ENCODE data around the gene RPS15.

The RPS15 gene

DNA sequence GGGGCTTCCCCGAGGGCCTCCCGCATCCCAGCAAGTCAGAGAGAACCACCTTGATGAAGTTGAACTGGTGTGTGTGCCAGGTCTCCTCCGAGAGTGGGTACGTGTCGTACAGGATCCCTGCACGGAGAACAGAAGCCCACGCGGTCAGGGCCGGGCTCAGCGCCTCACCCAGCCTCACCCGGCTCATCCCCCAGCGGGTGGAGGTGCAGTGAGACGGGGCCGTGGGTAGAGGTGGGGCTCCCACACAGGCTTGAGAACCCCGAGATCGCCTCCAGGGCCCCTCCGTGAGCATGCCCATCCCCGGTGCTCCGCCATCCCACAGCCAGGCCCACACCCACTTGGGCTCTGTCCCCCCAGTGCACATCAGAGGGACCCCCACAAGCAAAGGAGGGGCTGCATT lies 39.1 kb upstream of the RPS15 start:
- Histone ChIP-seq H3K9me3 (ENCODE audit: low read length) (no peaks in the 10 kb centered on the region), H3K9ac (ENCODE audit: low read length) (no peak overlapping the region), H3K4me2 (ENCODE audit: low read length) (no peak overlapping the region), H3F3A (ENCODE audit: insufficient read depth, low read length) (no peaks in the 10 kb centered on the region), H3K9me2 (ENCODE audit: low read depth, low read length) (no peaks in the 10 kb centered on the region), H3K4me3 (ENCODE audit: low read depth, low read length, poor library complexity, severe bottlenecking) (no peak overlapping the region), H2AFZ (ENCODE audit: low read length) (no peak overlapping the region), H3K36me3 (ENCODE audit: insufficient read depth, low read length) (peaks cover 15% of the 10 kb centered on the region; the same call in 1 of the 2 replicates), H3K27me3 (ENCODE audit: insufficient read depth, low read length) (peaks cover 6% of the 10 kb centered on the region; the same call in 1 of the 2 replicates), H3K27ac (ENCODE audit: low read depth, low read length, poor library complexity, severe bottlenecking) (no peak overlapping the region), H3K79me2 (ENCODE audit: insufficient read depth, low read length) (no peaks in the 10 kb centered on the region), H4K20me1 (ENCODE audit: insufficient read depth, low read length) (no peaks in the 10 kb centered on the region), H3K4me1 (ENCODE audit: insufficient read depth, low read length, severe bottlenecking) (peaks cover 20% of the 10 kb centered on the region)
- no peak for TF ChIP-seq EZH2 (IDR thresholded peaks at IDR 0.05; ENCODE audit: borderline replicate concordance, low read length)
- TF ChIP-seq, protein P1, sequence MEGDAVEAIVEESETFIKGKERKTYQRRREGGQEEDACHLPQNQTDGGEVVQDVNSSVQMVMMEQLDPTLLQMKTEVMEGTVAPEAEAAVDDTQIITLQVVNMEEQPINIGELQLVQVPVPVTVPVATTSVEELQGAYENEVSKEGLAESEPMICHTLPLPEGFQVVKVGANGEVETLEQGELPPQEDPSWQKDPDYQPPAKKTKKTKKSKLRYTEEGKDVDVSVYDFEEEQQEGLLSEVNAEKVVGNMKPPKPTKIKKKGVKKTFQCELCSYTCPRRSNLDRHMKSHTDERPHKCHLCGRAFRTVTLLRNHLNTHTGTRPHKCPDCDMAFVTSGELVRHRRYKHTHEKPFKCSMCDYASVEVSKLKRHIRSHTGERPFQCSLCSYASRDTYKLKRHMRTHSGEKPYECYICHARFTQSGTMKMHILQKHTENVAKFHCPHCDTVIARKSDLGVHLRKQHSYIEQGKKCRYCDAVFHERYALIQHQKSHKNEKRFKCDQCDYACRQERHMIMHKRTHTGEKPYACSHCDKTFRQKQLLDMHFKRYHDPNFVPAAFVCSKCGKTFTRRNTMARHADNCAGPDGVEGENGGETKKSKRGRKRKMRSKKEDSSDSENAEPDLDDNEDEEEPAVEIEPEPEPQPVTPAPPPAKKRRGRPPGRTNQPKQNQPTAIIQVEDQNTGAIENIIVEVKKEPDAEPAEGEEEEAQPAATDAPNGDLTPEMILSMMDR (IDR thresholded peaks at IDR 0.05; ENCODE audit: low read length): no peak

DNA sequence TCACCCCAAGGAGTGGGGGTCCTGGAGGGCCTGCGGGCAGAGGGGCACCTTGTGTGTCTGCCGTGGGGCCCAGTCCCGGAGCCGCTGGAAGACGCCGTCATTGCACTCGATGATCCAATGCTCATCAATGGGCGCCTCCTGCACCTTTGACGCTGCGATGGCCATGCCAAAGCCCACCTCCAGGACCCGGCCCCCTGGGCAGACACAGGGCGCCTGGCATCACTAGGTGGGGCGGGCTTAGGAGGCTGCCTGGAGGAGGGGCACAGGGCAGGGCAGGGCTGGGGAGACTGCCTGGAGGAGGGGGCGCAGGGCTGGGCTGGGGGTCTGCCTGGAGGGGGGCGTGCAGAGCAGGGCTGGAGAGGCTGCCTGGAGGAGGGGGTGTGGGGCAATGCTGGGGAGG lies 38.5 kb upstream of the RPS15 start:
- no peaks in the 10 kb centered on the region for H3F3A ChIP-seq (ENCODE audit: insufficient read depth, low read length)
- no peak for TF ChIP-seq EZH2 (IDR thresholded peaks at IDR 0.05; ENCODE audit: borderline replicate concordance, low read length)
- TF ChIP-seq, protein P1 (IDR thresholded peaks at IDR 0.05; ENCODE audit: low read length): no peak
- H3K27me3 ChIP-seq (ENCODE audit: insufficient read depth, low read length): peaks cover 6% of the 10 kb centered on the region; the same call in 1 of the 2 replicates
- H3K79me2 ChIP-seq (ENCODE audit: insufficient read depth, low read length): no peaks in the 10 kb centered on the region
- H4K20me1 ChIP-seq (ENCODE audit: insufficient read depth, low read length): no peaks in the 10 kb centered on the region
- no peaks in the 10 kb centered on the region for H3K9me3 ChIP-seq (ENCODE audit: low read length)
- H3K9me2 ChIP-seq (ENCODE audit: low read depth, low read length): no peaks in the 10 kb centered on the region
- no peak overlapping the region for H3K4me3 ChIP-seq (ENCODE audit: low read depth, low read length, poor library complexity, severe bottlenecking)
- no peak overlapping the region for H3K27ac ChIP-seq (ENCODE audit: low read depth, low read length, poor library complexity, severe bottlenecking)
- H2AFZ ChIP-seq (ENCODE audit: low read length): no peak overlapping the region
- peaks cover 20% of the 10 kb centered on the region for H3K4me1 ChIP-seq (ENCODE audit: insufficient read depth, low read length, severe bottlenecking)
- H3K4me2 ChIP-seq (ENCODE audit: low read length): no peak overlapping the region
- peaks cover 10% of the 10 kb centered on the region; the same call in 1 of the 2 replicates for H3K36me3 ChIP-seq (ENCODE audit: insufficient read depth, low read length)
- H3K9ac ChIP-seq (ENCODE audit: low read length): no peak overlapping the region

DNA sequence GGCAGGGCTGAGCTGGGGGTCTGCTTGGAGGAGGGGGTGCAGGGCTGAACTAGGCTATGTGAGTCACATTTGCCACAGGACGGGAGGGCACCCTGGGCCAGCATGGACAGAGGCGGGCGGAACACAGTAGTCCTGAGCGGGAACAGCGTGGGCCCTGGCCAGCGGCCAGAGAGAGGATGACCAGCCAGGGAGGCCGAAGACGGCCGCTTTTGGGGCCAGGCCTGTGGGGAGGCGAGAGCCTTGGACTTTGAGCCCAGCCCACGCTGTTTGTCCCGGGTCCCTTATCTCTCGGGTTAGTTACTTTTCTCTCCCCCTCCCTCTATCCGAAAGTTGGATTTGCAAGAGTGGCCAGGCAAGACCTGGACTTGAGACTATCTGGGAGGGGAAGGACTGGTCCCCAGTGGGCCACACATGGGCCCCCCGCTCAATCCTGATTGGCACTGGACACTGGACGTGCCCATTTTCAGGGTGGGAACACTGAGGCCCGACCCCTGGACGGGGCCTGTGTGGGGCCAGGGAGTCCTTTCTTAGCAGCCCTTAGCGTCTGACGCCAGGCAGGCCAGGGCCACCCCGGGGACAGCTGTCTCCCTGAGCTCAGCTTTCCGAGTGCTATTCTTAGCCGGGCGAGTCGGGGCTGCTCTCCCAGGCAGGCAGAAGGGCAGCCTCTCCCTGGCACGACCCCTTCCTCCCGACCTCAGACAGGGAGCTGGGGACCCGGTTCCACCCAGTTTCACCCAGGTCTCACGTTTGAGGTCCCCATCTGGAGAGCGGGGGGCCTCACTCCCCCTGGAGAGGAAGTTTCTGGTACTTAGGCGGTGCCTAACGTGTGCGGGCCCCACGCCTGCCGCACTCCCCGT lies 37.7 kb upstream of the RPS15 start:
- Histone ChIP-seq H3K4me3 (ENCODE audit: low read depth, low read length, poor library complexity, severe bottlenecking) (peak overlapping the region; percentile 78), H3K9me3 (ENCODE audit: low read length) (no peaks in the 10 kb centered on the region), H3K27ac (ENCODE audit: low read depth, low read length, poor library complexity, severe bottlenecking) (no peak overlapping the region), H3K79me2 (ENCODE audit: insufficient read depth, low read length) (no peaks in the 10 kb centered on the region), H3K4me2 (ENCODE audit: low read length) (peak overlapping the region; percentile 88), H3K4me1 (ENCODE audit: insufficient read depth, low read length, severe bottlenecking) (peaks cover 20% of the 10 kb centered on the region), H2AFZ (ENCODE audit: low read length) (no peak overlapping the region), H4K20me1 (ENCODE audit: insufficient read depth, low read length) (no peaks in the 10 kb centered on the region), H3K27me3 (ENCODE audit: insufficient read depth, low read length) (peaks cover 6% of the 10 kb centered on the region; the same call in 1 of the 2 replicates), H3K9ac (ENCODE audit: low read length) (peak overlapping the region; percentile 78), H3F3A (ENCODE audit: insufficient read depth, low read length) (no peaks in the 10 kb centered on the region), H3K36me3 (ENCODE audit: insufficient read depth, low read length) (peaks cover 3% of the 10 kb centered on the region; the same call in 1 of the 2 replicates), H3K9me2 (ENCODE audit: low read depth, low read length) (no peaks in the 10 kb centered on the region)
- TF ChIP-seq, protein P1 (IDR thresholded peaks at IDR 0.05; ENCODE audit: low read length): no peak
- no peak for TF ChIP-seq EZH2 (IDR thresholded peaks at IDR 0.05; ENCODE audit: borderline replicate concordance, low read length)
